ENCODE results near the gene MYL1.

Gene MYL1

DNA sequence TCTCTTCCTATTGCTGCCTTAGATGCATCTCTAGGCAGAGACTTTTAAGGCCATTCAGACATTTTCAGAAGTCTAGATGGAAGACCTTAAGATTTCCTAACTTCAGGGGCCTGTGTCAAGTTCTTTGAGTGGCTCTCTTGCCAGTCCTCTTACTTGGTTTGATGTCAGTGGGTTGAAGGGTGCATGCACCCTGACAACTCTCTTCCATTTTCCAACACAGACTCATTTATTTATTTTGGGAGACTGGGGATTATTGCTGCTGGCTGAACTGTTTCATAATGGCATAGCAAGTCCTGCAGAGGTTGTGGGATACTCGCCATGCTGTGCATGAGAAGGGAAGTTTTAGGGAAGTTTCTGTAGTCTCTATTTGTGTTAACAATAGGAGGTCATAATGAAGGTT is 50.7 kb downstream of the MYL1 start:
- no peaks in the 10 kb centered on the region for H3K4me1 ChIP-seq
- TF ChIP-seq, protein P1, sequence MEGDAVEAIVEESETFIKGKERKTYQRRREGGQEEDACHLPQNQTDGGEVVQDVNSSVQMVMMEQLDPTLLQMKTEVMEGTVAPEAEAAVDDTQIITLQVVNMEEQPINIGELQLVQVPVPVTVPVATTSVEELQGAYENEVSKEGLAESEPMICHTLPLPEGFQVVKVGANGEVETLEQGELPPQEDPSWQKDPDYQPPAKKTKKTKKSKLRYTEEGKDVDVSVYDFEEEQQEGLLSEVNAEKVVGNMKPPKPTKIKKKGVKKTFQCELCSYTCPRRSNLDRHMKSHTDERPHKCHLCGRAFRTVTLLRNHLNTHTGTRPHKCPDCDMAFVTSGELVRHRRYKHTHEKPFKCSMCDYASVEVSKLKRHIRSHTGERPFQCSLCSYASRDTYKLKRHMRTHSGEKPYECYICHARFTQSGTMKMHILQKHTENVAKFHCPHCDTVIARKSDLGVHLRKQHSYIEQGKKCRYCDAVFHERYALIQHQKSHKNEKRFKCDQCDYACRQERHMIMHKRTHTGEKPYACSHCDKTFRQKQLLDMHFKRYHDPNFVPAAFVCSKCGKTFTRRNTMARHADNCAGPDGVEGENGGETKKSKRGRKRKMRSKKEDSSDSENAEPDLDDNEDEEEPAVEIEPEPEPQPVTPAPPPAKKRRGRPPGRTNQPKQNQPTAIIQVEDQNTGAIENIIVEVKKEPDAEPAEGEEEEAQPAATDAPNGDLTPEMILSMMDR (IDR thresholded peaks at IDR 0.05; ENCODE audit: low read depth, low read length), result no peak
- no peak for DNase-seq
- H3K36me3 ChIP-seq, result no peaks in the 10 kb centered on the region
- no peaks in the 10 kb centered on the region for H3K9me3 ChIP-seq
- no peaks in the 10 kb centered on the region; the same call in 1 of the 2 replicates for H3K27me3 ChIP-seq
- no peak overlapping the region for H3K4me3 ChIP-seq (ENCODE audit: low read depth, low read length)

DNA sequence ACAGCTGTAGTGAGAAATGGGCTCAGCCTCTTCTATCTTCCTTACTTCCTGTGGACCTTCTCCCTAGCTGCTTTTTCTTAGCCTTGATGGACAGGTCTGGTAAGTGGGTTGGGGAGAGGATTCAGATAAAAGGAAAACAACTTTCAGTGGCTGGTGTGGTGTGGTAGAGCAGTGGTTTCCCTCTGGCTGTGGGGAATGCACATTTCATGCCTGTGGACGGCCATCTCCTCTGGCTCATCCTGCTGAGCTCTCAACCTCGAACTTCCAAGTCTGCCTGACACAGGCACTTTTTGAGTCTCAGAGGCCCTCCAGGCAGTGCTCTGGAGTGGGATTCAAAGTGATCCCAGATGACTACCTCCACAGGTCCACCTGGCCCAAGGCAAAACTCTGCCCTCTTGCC is 51.1 kb downstream of the MYL1 start:
- Histone ChIP-seq H3K36me3 (no peaks in the 10 kb centered on the region), H3K4me3 (ENCODE audit: low read depth, low read length) (no peak overlapping the region), H3K9me3 (no peaks in the 10 kb centered on the region), H3K4me1 (no peaks in the 10 kb centered on the region), H3K27me3 (no peaks in the 10 kb centered on the region; the same call in 1 of the 2 replicates)
- TF ChIP-seq, protein P1 (IDR thresholded peaks at IDR 0.05; ENCODE audit: low read depth, low read length), result no peak
- no peak for DNase-seq

DNA sequence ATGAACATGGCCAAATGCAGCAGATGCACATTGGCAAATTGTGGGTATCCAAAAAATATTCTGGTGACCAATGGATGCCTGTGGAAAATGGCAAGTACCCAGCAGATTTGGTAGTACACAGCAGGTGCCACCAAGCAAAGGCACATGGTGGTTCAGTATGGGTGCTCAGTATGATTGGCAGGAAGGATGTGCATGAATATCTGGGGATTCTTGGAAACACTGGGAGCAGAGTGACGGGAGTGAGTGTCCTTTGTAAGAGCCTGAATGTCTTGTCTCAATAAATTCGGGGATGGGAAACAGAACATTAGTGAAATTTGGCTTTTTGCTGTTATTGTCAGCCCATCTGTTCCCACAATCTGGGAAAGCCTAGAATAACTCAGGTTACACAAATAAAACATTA is 52.9 kb downstream of the MYL1 start:
- Histone ChIP-seq H3K4me1 (no peaks in the 10 kb centered on the region), H3K9me3 (no peaks in the 10 kb centered on the region), H3K36me3 (no peaks in the 10 kb centered on the region), H3K27me3 (no peaks in the 10 kb centered on the region; the same call in 1 of the 2 replicates), H3K4me3 (ENCODE audit: low read depth, low read length) (no peak overlapping the region)
- TF ChIP-seq, protein P1 (IDR thresholded peaks at IDR 0.05; ENCODE audit: low read depth, low read length), result no peak
- no peak for DNase-seq

DNA sequence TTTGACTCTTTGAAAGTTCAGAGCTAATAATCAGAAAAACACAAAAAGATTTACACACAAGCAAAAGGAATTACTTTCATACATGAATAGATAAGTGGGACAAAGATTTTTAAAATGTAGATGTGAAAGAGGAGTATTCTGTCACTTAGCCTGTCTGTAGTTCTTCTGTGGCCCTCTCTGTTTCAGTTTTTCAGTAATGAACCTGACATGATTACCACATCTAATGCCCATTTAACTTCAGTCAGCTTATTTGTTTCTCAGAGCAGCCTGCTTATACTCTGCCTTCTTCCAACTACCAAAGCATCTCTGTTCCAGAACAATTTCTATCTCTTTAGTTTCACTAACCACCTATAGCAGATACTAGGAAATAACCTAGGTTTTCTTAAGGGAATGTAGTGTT is 55.3 kb downstream of the MYL1 start:
- TF ChIP-seq, protein P1 (IDR thresholded peaks at IDR 0.05; ENCODE audit: low read depth, low read length), result no peak
- H3K9me3 ChIP-seq, result no peaks in the 10 kb centered on the region
- no peak for DNase-seq
- no peaks in the 10 kb centered on the region for H3K4me1 ChIP-seq
- no peaks in the 10 kb centered on the region for H3K36me3 ChIP-seq
- H3K27me3 ChIP-seq, result no peaks in the 10 kb centered on the region; the same call in 1 of the 2 replicates
- no peak overlapping the region for H3K4me3 ChIP-seq (ENCODE audit: low read depth, low read length)

DNA sequence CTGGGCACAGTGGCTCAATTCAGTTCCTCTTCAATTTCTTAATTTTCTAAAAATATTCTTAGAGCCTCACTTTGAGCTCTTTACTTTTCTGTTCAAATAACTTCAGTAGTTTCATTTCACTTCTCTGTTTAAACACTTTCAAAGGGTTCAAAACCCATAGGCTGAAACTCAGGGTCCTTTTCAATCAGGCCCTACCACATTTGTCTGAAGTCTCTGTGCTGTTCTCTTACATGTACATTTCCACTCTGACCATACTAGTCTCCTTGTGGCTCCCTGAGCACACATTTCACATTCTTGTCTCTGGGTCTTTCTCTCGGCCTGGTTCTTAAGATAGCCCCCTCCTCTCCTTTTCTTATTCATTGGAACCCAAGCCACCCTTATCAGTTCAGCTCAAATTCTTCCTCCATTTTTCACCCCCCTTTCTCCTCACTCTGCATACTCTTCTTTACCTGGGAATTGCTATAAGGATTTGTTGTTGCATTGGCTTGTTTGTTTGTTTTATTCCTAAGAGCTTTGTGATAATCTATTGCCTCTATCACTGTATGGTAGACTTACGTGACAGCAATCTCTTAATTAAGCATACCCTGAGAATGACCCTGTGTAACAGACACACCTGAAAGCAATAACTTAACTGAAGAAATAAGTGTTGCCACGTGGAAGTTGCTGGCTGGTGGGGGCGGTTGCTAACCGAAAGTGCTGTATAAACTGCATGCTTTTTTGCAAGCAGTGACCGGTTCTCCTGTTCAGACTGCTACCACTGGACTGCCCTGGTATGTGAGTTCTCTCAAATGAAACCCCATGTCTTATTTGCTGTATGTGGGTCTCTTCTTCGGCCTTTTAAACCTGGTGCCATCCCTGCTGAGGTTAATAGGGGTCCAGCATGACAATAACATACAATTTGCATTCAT is 62.0 kb downstream of the MYL1 start:
- TF ChIP-seq, protein P1 (IDR thresholded peaks at IDR 0.05; ENCODE audit: low read depth, low read length), result no peak
- Histone ChIP-seq H3K36me3 (no peaks in the 10 kb centered on the region), H3K9me3 (no peaks in the 10 kb centered on the region), H3K4me1 (no peaks in the 10 kb centered on the region), H3K27me3 (no peaks in the 10 kb centered on the region), H3K4me3 (ENCODE audit: low read depth, low read length) (no peak overlapping the region)
- DNase-seq, result no peak

DNA sequence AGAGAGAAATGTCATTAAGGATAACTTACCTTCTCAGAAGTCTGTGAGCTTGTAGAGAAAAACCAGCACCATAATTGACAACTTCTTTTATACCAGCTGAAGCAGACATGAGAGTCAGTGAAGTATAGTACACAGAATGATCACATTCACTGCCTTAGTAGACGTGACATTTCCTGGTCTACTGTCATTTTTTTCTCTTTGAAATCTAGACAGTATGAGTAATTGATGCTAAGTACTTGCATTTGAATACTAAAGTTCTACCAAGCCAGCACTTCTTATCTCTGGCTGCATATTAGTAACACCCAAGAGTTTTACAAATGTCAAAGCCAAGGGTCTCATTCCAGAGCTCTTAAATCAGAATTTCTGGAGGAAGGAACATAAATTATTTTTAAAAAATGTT is 64.4 kb downstream of the MYL1 start:
- no peaks in the 10 kb centered on the region for H3K9me3 ChIP-seq
- TF ChIP-seq, protein P1 (IDR thresholded peaks at IDR 0.05; ENCODE audit: low read depth, low read length), result no peak
- no peak for DNase-seq
- no peaks in the 10 kb centered on the region for H3K36me3 ChIP-seq
- H3K4me1 ChIP-seq, result no peaks in the 10 kb centered on the region
- no peak overlapping the region for H3K4me3 ChIP-seq (ENCODE audit: low read depth, low read length)
- no peaks in the 10 kb centered on the region for H3K27me3 ChIP-seq
